HepG2 (cell line): ENCODE measurements around the gene DDX39B. TPM values are rescaled to one million over a fixed set of nuclear protein-coding genes. Genes with fewer than 3 reads are reported as not detected.
A peak's percentile ranks its signal among the peaks of the same experiment; 100 is the strongest.

Experiments used
- CREM ChIP-seq, 2 experiments: sonication (generic) in 1 of 2; formaldehyde crosslinking in 1 of 2; IDR thresholded peaks; 2 replicates each; pipeline versions ENCODE4 v1.4.0 to v1.6.1; 2016 to 2020; ENCODE audit warnings: antibody characterized with exemption in 1 of 2, mild to moderate bottlenecking in 1 of 2, missing genetic modification reagents in 1 of 2
- FOXA1 ChIP-seq, 2 experiments: fragments of 450-650 bp in 1 of 2; sonication (generic) in 1 of 2; formaldehyde crosslinking in 1 of 2; IDR thresholded peaks; 2 replicates each; pipeline versions ENCODE4 v1.4.0 to v1.6.1; 2016 to 2020; ENCODE audit warnings: missing genetic modification reagents in 1 of 2
- HNRNPLL ChIP-seq: fragments of 200-400 bp; formaldehyde crosslinking; IDR thresholded peaks from 2 replicates; pipeline ENCODE4 v1.6.1; 2017; ENCODE audit warnings: mild to moderate bottlenecking, low read depth, low read length; ENCODE audit not compliant: poor library complexity, severe bottlenecking
- HOXA9 ChIP-seq: sonication (generic); formaldehyde crosslinking; IDR thresholded peaks from 2 replicates; pipeline ENCODE4 v1.8.1; 2022; ENCODE audit warnings: missing genetic modification reagents, mild to moderate bottlenecking, moderate library complexity, borderline replicate concordance
- KAT7 ChIP-seq: IDR thresholded peaks from 2 replicates; pipeline ENCODE4 v1.6.1; 2018; ENCODE audit warnings: borderline replicate concordance, missing compliant biosample characterization
- NPAS2 ChIP-seq: sonication (generic); formaldehyde crosslinking; IDR thresholded peaks from 2 replicates; pipeline ENCODE4 v1.8.0; 2022; ENCODE audit warnings: mild to moderate bottlenecking, missing genetic modification reagents, borderline replicate concordance
- RCOR2 ChIP-seq: IDR thresholded peaks from 2 replicates; pipeline ENCODE4 v1.6.1; 2016; ENCODE audit warnings: missing biosample characterization, missing genetic modification reagents
- SIX4 ChIP-seq: sonication (generic); formaldehyde crosslinking; IDR thresholded peaks from 2 replicates; pipeline ENCODE4 v1.4.0; 2020; ENCODE audit warnings: missing genetic modification reagents
- SP5 ChIP-seq: IDR thresholded peaks from 2 replicates; pipeline ENCODE4 v1.6.1; 2016; ENCODE audit warnings: low read depth, borderline replicate concordance
- TFE3 ChIP-seq: IDR thresholded peaks from 2 replicates; pipeline ENCODE4 v1.6.1; 2016
- USF2 ChIP-seq, 2 experiments: sonication (generic) in 1 of 2; formaldehyde crosslinking in 1 of 2; IDR thresholded peaks; 2 replicates each; pipeline versions ENCODE4 v1.5.1 to v1.6.1; 2011 to 2020; ENCODE audit warnings: borderline replicate concordance in 1 of 2, low read depth in 1 of 2, low read length in 1 of 2, mild to moderate bottlenecking in 1 of 2, missing genetic modification reagents in 1 of 2, moderate library complexity in 1 of 2
- XRCC5 ChIP-seq: fragments of 200-400 bp; formaldehyde crosslinking; optimal IDR thresholded peaks from 2 replicates; pipeline ENCODE3; 2017; ENCODE audit warnings: mild to moderate bottlenecking, low read length
- ZBTB21 ChIP-seq: sonication (generic); formaldehyde crosslinking; IDR thresholded peaks from 2 replicates; pipeline ENCODE4 v1.4.0; 2020; ENCODE audit warnings: missing genetic modification reagents
- ZFP90 ChIP-seq: sonication (generic); formaldehyde crosslinking; IDR thresholded peaks from 2 replicates; pipeline ENCODE4 v1.8.0; 2022; ENCODE audit warnings: missing genetic modification reagents, mild to moderate bottlenecking, inconsistent platforms, borderline replicate concordance
- ZMAT3 ChIP-seq: sonication (generic); formaldehyde crosslinking; conservative IDR thresholded peaks from 2 replicates; pipeline ENCODE4 v1.7.0; 2021; ENCODE audit warnings: missing genetic modification reagents
- ZNF253 ChIP-seq: sonication (generic); formaldehyde crosslinking; IDR thresholded peaks from 2 replicates; pipeline ENCODE4 v1.8.0; 2022; ENCODE audit warnings: mild to moderate bottlenecking, missing genetic modification reagents, borderline replicate concordance
- ZNF441 ChIP-seq: sonication (generic); formaldehyde crosslinking; IDR thresholded peaks from 2 replicates; pipeline ENCODE4 v1.7.0; 2021; ENCODE audit warnings: missing genetic modification reagents, borderline replicate concordance
- ZNF552 ChIP-seq: sonication (generic); formaldehyde crosslinking; IDR thresholded peaks from 2 replicates; pipeline ENCODE4 v1.9.0; 2022; ENCODE audit warnings: missing genetic modification reagents, mild to moderate bottlenecking, borderline replicate concordance
- ZSCAN29 ChIP-seq: sonication (generic); formaldehyde crosslinking; conservative IDR thresholded peaks from 2 replicates; pipeline ENCODE4 v1.4.0; 2020; ENCODE audit warnings: mild to moderate bottlenecking, missing genetic modification reagents
- polyA plus RNA-seq, 8 experiments: library from polyadenylated mRNA; depleted of rRNA in 3 of 8; stranded (reverse) in 7 of 8; unstranded in 1 of 8; fragments of >200 nt; fragmentation: Illumina TruSeq in 4 of 8; extraction: Trizol in 4 of 8; gene quantifications; 2 replicates each; pipeline versions ENCODE4 v1.2.1 to v1.2.3, GENCODE V29; 2011 to 2016; ENCODE audit warnings: low read depth in 4 of 8, missing spikeins in 1 of 8, mixed read lengths in 1 of 8; ENCODE audit not compliant: insufficient read depth in 1 of 8
- total RNA-seq, 5 experiments: library from RNA; depleted of rRNA; stranded (reverse); fragments of >200 nt; fragmentation: Illumina TruSeq; extraction: Trizol; gene quantifications; 2 replicates each; pipeline ENCODE4 v1.2.3, GENCODE V29; 2016; ENCODE audit warnings: low read depth in 1 of 5
- TF ChIP-seq, protein P1 (sequence below), 2 experiments: fragments of 450-650 bp in 1 of 2; sonication (generic) in 1 of 2; formaldehyde crosslinking; IDR thresholded peaks; 2 replicates each; pipeline versions ENCODE4 v1.5.0 to v1.8.0; 2020 to 2022; ENCODE audit warnings: mild to moderate bottlenecking in 1 of 2, missing genetic modification reagents in 1 of 2

Gene DDX39B
- total and polyA plus RNA-seq, 2 of the 13 experiments (the other 11 are each of a cell fraction or from before 2014, with no cell fraction given), result 570 to 678 TPM

- TF ChIP-seq XRCC5, result peak; percentile 86
- peak; percentile 27; the same call in 1 of the 2 replicates for TF ChIP-seq RCOR2 (CRISPR knock-in tag)
- TF ChIP-seq CREM (IDR thresholded peaks at IDR 0.05), result no peak
- TF ChIP-seq CREM (CRISPR knock-in tag; IDR thresholded peaks at IDR 0.05), result no peak
- no peak for TF ChIP-seq ZMAT3 (CRISPR knock-in tag)
- 0 out of 2 replicates have a peak, but pooled peaks have one; percentile 27 for TF ChIP-seq TFE3 (CRISPR knock-in tag)
- TF ChIP-seq ZSCAN29 (CRISPR knock-in tag), result peak; percentile 71; the same call in 1 of the 2 replicates
- peak; percentile 41 for TF ChIP-seq HNRNPLL
- TF ChIP-seq ZNF552, result no peak; the same call in 1 of the 2 replicates
- TF ChIP-seq ZBTB21, result no peak
- TF ChIP-seq FOXA1 (IDR thresholded peaks at IDR 0.05), result no peak
- TF ChIP-seq FOXA1 (CRISPR knock-in tag; IDR thresholded peaks at IDR 0.05), result peak; percentile 38; the same call in 1 of the 2 replicates
- TF ChIP-seq ZNF253 (CRISPR knock-in tag), result no peak
- TF ChIP-seq SP5, result no peak
- no peak for TF ChIP-seq HOXA9 (CRISPR knock-in tag)
- TF ChIP-seq USF2 (IDR thresholded peaks at IDR 0.05; ENCODE audit: low read depth, low read length), result no peak
- TF ChIP-seq USF2 (CRISPR knock-in tag; IDR thresholded peaks at IDR 0.05; ENCODE audit: borderline replicate concordance), result no peak
- 0 out of 2 replicates have a peak, but pooled peaks have one; percentile 18 for TF ChIP-seq SIX4
- no peak for TF ChIP-seq ZFP90 (CRISPR knock-in tag)
- TF ChIP-seq NPAS2 (CRISPR knock-in tag), result no peak
- TF ChIP-seq, protein P1, sequence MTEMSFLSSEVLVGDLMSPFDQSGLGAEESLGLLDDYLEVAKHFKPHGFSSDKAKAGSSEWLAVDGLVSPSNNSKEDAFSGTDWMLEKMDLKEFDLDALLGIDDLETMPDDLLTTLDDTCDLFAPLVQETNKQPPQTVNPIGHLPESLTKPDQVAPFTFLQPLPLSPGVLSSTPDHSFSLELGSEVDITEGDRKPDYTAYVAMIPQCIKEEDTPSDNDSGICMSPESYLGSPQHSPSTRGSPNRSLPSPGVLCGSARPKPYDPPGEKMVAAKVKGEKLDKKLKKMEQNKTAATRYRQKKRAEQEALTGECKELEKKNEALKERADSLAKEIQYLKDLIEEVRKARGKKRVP (CRISPR knock-in tag; IDR thresholded peaks at IDR 0.05), result no peak
- TF ChIP-seq ZNF441 (CRISPR knock-in tag), result no peak
- TF ChIP-seq KAT7 (CRISPR knock-in tag), result no peak
Measured at GRCh38 chr6:31493875-31494694, 47.7 kb downstream of the DDX39B start (continued).
